SK-N-MC (cell line): ENCODE results near the gene HLA-DQA1.

ENCODE experiments used
- EZH2 ChIP-seq: fragments of 200-600 bp; sonication (generic); IDR thresholded peaks from one replicate; pipeline ENCODE4 v1.6.1; 2017; ENCODE audit warnings: antibody characterized with exemption
- POLR2AphosphoS5 ChIP-seq: IDR thresholded peaks from 2 replicates; pipeline ENCODE4 v1.6.1; 2012; ENCODE audit warnings: mild to moderate bottlenecking, low read depth, low read length, borderline replicate concordance

- no peak for TF ChIP-seq EZH2
- no peak for TF ChIP-seq POLR2AphosphoS5
Observed at GRCh38 chr6:32627249-32627648, 10.0 kb upstream of the HLA-DQA1 start.
